Measurements from ENCODE around the gene DNMT1.

DNMT1 gene

DNA sequence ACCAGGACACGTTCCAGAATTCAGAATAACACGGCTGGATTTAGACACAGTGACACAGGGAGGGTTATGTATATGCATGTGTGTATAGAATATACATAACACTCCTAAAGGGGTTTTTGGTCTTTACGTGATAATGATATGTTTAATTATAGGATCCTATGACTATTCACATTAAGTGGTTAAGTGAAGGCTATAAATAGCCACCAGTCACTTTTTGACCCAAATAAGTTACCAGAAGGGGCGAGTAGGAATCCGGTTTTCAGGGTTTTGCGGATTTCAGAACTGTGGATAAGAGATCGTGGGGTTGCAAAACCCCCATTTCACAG, 99.2 kb downstream of the DNMT1 start:
- TF ChIP-seq GATA3 (IDR thresholded peaks at IDR 0.05; ENCODE audit: low read depth, low read length) (no peak), GATA2 (IDR thresholded peaks at IDR 0.05; ENCODE audit: low read depth, low read length) (no peak)

DNA sequence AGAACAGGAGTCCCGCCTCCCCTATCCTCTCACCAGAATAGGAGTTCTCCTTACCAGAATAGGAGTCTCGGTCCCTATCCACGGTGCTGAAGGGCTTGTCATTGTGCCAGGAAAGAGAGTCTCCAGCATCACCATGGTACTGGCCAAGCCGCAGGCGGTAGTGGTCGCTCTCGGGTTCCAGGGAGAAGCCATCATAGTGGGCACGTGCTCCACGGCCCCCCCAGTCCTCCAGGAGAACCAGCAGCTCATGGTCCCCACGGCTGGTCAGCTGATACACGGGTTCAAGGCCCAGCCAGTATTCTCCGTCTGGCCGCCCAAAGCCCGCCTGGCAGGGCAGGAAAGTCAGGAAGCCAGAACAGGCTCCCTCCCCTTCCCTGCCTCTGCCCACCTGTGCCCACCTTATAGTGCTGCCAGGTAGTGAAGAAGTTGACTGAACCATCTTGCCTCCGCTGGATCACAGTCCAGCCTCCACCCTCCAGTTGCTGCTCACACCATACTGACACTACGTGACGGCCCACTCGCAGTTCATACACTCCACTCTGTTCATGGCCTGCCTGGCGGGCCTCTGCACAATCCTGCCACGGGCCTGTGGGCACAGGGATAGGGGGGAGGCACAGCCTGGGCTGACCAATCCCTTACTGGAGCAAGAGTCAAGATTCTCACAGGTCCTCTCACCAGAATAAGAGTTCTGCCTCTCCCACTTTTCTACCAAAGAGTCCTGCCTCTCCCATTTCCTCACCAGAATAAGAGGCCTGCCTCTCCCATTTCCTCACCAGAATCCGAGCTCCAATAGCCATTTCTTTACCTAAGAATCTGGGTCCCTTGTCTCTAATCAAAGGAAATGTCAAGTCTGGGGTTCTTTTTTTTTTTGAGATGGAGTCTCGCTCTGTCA, 101.2 kb downstream of the DNMT1 start:
- TF ChIP-seq GATA3 (IDR thresholded peaks at IDR 0.05; ENCODE audit: low read depth, low read length) (no peak), GATA2 (IDR thresholded peaks at IDR 0.05; ENCODE audit: low read depth, low read length) (no peak)

DNA sequence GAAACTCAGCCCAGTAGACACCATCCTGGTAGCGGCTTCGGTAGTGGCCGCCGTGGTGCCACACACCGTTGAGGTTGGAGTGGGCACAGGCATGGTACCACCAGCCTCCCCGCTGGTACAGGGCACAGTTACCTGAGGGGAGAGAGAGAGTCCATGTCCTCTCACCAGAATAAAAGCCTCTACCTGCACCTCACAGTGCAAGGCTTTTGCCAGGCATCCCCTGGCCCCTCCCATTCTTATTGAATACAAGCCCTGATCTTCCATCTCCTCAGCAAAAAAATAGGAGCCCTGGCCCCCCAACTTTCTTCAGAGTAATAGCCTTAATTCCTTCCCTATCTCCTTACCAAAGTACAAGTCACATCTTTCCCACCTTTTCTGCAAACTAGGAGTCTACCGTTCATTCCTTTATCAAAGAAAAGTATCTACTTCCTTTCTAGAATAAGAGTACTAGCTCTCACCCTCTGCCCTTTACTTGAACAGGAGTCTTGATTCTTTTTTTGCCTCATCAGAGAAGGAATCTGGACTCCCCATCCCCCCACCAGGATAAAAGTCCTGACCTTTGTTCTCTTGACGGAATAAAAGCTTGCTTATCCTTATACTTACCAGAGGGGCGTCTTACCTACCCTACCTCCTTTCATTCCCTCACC, 102.0 kb downstream of the DNMT1 start:
- TF ChIP-seq GATA3 (IDR thresholded peaks at IDR 0.05; ENCODE audit: low read depth, low read length): no peak
- TF ChIP-seq GATA2 (IDR thresholded peaks at IDR 0.05; ENCODE audit: low read depth, low read length): no peak

DNA sequence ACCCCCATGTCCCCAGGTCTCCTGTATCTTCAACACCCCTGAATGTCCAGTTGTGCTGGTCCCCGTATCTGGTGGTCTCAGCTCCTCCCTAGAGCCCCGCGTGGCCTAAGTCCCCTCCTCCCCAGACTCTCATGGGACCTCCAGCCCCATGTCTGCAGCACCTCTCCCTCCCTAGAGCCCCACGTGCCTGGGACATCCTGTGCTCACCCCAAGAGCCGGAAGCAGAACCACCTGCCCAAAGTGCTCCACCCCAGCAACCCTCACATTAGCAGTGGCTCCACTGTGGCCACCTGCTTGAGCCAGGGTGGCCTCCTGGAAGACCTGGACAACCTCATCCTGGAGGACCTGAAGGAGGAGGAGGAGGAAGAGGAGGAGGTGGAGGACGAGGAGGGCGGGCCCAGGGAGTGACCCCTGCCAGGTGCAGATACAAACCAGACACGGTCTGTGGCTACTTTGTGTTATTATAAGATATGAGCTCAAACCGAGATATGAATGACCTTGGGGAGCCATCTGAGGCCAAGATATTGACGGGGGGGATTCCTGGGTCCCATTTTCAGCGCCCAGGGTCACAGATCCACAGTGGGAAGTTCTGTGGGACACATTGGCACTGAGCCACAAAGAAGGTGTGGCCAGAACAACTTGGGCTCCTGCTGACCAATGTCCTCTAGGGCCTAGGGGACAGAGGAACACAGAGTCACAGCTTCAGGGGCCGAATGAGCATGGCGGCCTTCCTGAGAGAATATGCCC, 102.7 kb downstream of the DNMT1 start:
- no peak for TF ChIP-seq GATA3 (IDR thresholded peaks at IDR 0.05; ENCODE audit: low read depth, low read length)
- no peak for TF ChIP-seq GATA2 (IDR thresholded peaks at IDR 0.05; ENCODE audit: low read depth, low read length)

DNA sequence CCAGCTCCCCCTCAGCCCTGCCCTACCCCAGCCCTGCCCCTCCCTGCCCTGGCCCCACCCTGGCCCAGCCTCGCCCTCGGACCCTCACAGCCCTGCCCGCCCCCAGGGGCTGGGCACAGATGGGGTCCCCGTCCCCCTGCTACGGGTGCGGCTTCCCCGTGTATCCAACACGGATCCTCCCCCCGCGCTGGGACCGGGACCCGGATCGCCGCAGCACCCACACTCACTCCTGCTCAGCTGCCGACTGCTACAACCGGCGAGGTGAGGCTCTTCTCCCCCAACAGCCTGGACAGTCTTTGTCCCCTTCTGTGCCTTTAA, 103.4 kb downstream of the DNMT1 start:
- TF ChIP-seq GATA2 (IDR thresholded peaks at IDR 0.05; ENCODE audit: low read depth, low read length): no peak

DNA sequence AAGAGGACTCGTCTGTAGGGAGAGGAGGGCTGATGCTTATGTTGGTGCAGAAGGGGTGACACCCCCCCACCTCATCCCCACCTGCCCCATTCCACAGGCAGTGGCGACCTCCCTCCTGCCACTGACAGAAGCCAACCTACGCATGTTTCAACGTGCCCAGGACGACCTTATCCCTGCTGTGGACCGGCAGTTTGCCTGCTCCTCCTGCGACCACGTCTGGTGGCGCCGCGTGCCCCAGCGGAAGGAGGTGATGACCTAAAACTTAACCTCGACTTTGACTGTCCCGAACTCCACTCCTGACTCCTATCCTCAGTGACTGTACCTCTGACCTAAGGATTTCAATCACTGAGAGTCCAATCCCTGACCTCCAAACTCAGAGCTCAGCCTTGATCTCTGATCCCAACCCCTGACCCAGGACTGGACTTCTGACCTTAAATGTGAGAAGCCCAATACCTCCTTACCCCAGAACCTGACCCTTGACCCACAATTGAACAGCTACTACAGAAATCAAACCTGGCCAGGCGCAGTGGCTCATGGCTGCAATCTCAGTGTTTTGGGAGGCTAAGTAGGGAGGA, 104.9 kb downstream of the DNMT1 start:
- TF ChIP-seq GATA3 (IDR thresholded peaks at IDR 0.05; ENCODE audit: low read depth, low read length): no peak

DNA sequence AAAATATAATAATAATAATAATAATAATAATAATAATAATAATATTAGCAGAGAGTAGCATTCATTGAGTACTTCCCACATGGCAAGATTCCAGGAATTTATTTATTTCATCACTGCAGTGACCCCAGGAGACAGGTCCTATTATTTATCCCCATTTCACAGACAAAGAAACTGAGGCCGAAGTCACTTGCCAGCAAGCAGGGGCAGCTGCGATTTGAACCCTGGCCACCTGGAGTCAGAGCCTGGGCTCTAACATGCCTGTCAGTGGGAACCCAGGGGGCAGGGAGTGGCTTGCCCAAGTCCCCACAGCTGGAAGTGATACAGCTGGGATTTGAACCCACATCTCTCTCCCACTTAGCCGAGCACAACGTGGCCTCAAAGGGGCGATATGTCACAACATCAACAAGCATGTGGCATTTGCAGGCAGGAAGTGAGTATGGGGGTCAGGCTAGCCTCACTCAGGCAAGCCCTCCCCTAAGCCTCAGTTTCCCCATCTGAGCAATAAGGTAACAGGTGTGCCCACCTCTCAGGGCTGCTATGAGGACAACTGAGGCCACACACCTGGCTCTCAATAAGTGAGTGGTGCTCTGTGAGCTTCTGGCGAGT, 105.7 kb downstream of the DNMT1 start:
- no peak for TF ChIP-seq GATA3 (IDR thresholded peaks at IDR 0.05; ENCODE audit: low read depth, low read length)

DNA sequence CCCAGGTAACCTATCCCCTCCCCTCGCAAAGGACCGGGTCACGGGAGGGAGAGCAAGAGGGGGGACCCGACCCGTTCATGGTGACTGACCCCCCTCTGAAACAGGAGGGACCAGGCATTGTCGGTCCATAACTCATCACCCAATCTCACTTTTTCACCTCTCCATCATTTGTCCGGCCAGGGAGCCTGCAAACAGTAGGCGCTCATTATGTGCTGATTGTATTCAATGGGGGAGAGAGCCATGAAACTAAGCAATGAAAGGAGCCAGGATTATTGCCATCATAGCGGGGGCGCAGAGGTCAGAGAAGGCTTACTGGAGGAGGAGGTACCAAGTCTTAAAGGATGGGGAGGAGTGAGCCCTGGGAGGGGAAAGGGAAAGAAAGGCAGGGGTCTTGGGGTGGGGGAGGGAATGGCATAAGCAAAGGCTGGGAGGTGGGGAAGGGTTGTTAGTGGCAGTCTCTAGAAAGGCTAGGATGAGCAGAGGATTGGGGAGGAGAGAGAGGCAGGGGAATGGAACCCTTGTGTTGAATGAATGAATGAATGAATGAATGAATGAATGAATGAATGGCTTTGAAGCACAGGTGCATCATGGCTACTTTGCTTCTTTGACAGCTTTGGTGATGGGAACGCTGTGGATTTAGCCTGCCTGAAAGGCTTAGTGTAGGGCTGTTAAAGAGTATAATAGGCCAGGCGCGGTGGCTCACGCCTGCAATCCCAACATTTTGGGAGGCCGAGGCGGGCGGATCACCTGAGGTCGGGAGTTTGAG, 107.3 kb downstream of the DNMT1 start:
- no peak for TF ChIP-seq GATA3 (IDR thresholded peaks at IDR 0.05; ENCODE audit: low read depth, low read length)
- TF ChIP-seq GATA2 (IDR thresholded peaks at IDR 0.05; ENCODE audit: low read depth, low read length): no peak

DNA sequence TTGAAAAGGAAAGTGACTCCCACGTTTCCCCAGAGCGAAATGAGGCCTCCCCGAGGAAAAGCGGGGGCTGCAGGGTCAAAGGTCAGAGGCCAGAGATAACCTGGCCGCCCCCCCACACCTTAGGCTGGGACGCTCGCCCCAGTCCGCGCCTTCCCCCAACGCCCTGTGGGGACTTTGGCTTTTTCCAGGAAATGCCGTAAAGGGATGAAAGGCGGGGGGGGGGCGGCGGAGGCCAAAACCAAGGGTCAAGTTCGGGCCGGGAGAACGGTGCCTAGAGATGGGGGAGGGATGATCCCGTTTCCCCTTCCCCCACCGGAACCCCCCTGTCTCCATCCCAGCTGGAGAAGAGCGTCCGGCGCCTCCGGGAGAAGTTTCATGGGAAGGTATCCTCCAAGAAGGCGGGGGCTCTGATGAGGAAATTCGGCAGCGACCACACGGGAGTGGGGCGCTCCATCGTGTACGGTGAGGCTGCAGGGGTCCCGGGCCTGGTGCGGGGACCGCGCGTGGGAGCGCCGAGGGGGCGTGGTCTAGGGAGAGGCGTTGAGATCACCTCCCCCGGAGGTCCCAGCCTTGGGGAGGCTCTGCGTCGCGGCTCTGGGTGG, 108.1 kb downstream of the DNMT1 start:
- TF ChIP-seq GATA2 (IDR thresholded peaks at IDR 0.05; ENCODE audit: low read depth, low read length): no peak
- no peak for TF ChIP-seq GATA3 (IDR thresholded peaks at IDR 0.05; ENCODE audit: low read depth, low read length)

DNA sequence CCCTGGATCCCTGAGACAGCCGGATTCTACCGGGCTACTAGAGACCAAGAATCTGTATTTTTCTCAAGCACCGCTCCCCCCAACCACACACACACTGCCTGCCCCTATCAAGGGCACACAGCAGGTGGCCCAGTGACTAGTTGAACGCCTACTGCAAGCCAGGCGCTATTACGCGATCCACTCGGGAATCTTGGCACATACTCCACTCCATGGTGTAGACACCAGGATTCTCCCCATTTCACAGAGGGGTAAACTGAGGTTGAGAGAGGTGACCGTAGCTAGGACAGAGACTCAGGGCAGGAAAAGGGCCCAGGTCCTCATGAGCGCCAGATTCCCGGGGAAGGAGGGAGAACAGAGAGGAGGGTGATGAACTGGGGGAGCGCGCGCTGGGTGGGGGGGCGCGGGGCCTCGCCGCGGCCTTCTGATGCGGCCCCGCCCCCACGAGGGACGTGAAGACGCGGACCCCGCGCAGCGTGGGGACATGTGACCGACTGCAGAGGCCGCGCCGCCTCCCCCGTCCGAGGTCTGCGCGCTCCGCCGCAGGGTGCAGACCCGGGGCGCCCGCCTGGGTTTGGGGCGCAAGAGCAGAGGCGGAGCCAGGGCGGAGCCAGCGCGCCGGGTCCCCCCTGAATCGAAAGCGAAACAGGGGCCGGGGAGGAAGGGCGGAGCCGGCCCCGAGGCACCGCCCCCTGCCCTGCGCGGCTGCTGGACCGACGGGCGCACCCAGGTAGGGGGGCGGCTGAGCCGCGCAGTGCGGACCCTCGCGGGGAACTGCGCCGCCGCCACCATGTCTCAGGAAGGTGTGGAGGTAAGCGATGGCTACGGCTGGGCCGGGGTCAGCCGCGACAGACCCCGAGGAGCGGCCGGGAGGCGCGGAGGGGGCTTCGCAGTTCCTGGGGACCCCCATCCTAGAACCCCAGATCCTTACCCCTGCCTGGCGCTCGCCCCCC, 108.8 kb downstream of the DNMT1 start, which contains the start of gene SHFL:
Gene SHFL (plus strand): TSS at position 677 of the 950 bp plus-strand sequence. CDS start 111 bp downstream, at position 788.
- TF ChIP-seq GATA3 (IDR thresholded peaks at IDR 0.05; ENCODE audit: low read depth, low read length) (no peak), GATA2 (IDR thresholded peaks at IDR 0.05; ENCODE audit: low read depth, low read length) (no peak)

DNA sequence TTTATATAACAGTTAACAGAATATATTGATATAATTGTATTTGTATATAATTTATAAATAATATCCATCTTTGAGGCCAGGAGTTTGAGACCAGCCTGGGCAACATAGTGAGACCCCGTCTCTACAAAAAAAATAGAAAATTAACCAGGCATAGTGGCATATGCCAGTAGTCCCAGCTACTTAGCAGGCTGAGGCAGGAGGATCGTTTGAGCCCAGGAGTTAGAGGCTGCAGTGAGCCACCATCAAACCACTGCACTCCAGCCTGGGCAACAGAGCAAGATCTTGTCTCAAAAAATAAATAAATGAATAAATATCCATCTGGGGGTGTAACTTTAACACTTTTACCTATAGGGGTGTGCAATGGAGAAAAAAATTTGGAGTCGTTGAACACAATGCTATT, 110.0 kb downstream of the DNMT1 start:
- no peak for TF ChIP-seq GATA3 (IDR thresholded peaks at IDR 0.05; ENCODE audit: low read depth, low read length)
- no peak for TF ChIP-seq GATA2 (IDR thresholded peaks at IDR 0.05; ENCODE audit: low read depth, low read length)

DNA sequence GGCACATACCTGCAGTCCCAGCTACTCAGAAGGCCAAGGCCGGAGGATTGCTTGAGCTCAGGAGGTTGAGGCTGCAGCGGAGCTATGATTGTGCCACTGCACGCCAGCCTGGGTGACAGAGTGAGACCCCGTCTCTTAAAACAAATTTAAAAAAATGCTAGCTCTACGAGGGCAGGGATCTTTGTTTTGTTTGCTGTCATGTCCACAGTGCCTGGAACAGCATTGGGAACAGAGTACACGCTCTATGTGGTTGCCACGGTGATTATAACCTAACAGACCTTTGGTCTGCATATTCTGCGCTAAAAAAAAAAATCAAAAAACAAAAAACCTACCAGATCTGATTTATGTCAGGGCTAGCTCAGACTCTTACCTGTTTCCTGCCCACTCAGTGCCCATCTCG, 110.8 kb downstream of the DNMT1 start:
- TF ChIP-seq GATA2 (IDR thresholded peaks at IDR 0.05; ENCODE audit: low read depth, low read length) (no peak), GATA3 (IDR thresholded peaks at IDR 0.05; ENCODE audit: low read depth, low read length) (no peak)
